Epidermal melanocyte (primary cell): ENCODE results near the gene THAP11.

Source experiments
- DNase-seq: peaks from one replicate; pipeline ENCODE4 v3.0.0; 2011; ENCODE audit warnings: low spot score; ENCODE audit not compliant: insufficient read length

Gene THAP11

GRCh38 chr16:67841816-67842508 lies at the start of gene THAP11:
Gene THAP11, plus strand, starts transcription at chr16:67842320. Its CDS starts 235 bp downstream, at chr16:67842555.
- peak; percentile 98 for DNase-seq

GRCh38 chr16:67796099-67796718 lies 45.9 kb upstream of the THAP11 start:
- no peak for DNase-seq

- no peak for DNase-seq
These were observed 41.7 kb upstream of the THAP11 start for GRCh38 chr16:67800338-67800926.

GRCh38 chr16:67801241-67801640 lies 40.9 kb upstream of the THAP11 start:
- DNase-seq: no peak

GRCh38 chr16:67801883-67802282 lies 40.2 kb upstream of the THAP11 start:
- DNase-seq: no peak

- no peak for DNase-seq
These were observed 38.2 kb upstream of the THAP11 start for GRCh38 chr16:67803894-67804293.

- DNase-seq: no peak
These were observed 37.1 kb upstream of the THAP11 start for GRCh38 chr16:67804853-67805542.

GRCh38 chr16:67805718-67806427 lies 36.2 kb upstream of the THAP11 start:
- no peak for DNase-seq

- DNase-seq: peak; percentile 92
These were observed 35.5 kb upstream of the THAP11 start, which contains the start of the genes RANBP10 and TSNAXIP1 for GRCh38 chr16:67806428-67807147. Gene RANBP10, minus strand, starts transcription at chr16:67806560. Its CDS starts 24 bp downstream, at chr16:67806536. Gene TSNAXIP1, plus strand, starts transcription at chr16:67806889. Its CDS starts 261 bp downstream, at chr16:67807150.

GRCh38 chr16:67807148-67807682 lies 34.9 kb upstream of the THAP11 start:
- no peak for DNase-seq

- DNase-seq: no peak
These were observed 30.2 kb upstream of the THAP11 start for GRCh38 chr16:67811899-67812298.

GRCh38 chr16:67814567-67814966 lies 27.6 kb upstream of the THAP11 start:
- DNase-seq: no peak

GRCh38 chr16:67820608-67821259 lies 21.4 kb upstream of the THAP11 start:
- no peak for DNase-seq

GRCh38 chr16:67822511-67822910 lies 19.6 kb upstream of the THAP11 start:
- no peak for DNase-seq

- DNase-seq: no peak
These were observed 17.0 kb upstream of the THAP11 start for GRCh38 chr16:67825119-67825518.

GRCh38 chr16:67825906-67826305 lies 16.2 kb upstream of the THAP11 start:
- no peak for DNase-seq

GRCh38 chr16:67828651-67829050 lies 13.5 kb upstream of the THAP11 start:
- DNase-seq: no peak

GRCh38 chr16:67833030-67833414 lies 9.1 kb upstream of the THAP11 start:
- DNase-seq: no peak

GRCh38 chr16:67833415-67834241 lies 8.5 kb upstream of the THAP11 start:
- DNase-seq: peak; percentile 96
